CD4-positive, alpha-beta T cell treated with Interleukin-2 at 100 ng/mL for 4 hours (primary cell): ENCODE results near the gene CNGB1.
"Not testable (repeated sequence)": the region's sequence is repeated elsewhere in the genome, so short reads cannot be mapped to it uniquely, and the experiment has no call there.

Source experiments
- DNase-seq: peaks from one replicate; pipeline ENCODE4 v3.0.0-alpha.2; 2020; ENCODE audit warnings: low spot score

The CNGB1 gene

GRCh38 chr16:57884655-57885133, 86.2 kb downstream of the CNGB1 start:
- DNase-seq: no peak

- DNase-seq: no peak
Observed at GRCh38 chr16:57883953-57884654, 86.8 kb downstream of the CNGB1 start.

GRCh38 chr16:57883480-57883879, 87.4 kb downstream of the CNGB1 start:
- DNase-seq: no peak

- no peak for DNase-seq
Observed at GRCh38 chr16:57882792-57883191, 88.1 kb downstream of the CNGB1 start.

GRCh38 chr16:57882206-57882605, 88.7 kb downstream of the CNGB1 start:
- DNase-seq: no peak

GRCh38 chr16:57878586-57878985, 92.3 kb downstream of the CNGB1 start:
- DNase-seq: no peak

- no peak for DNase-seq
Observed at GRCh38 chr16:57876210-57876609, 94.7 kb downstream of the CNGB1 start.

GRCh38 chr16:57875347-57875746, 95.6 kb downstream of the CNGB1 start:
- no peak for DNase-seq

GRCh38 chr16:57873218-57873617, 97.7 kb downstream of the CNGB1 start:
- no peak for DNase-seq

GRCh38 chr16:57872764-57873163, 98.2 kb downstream of the CNGB1 start:
- DNase-seq: not testable (repeated sequence)

- DNase-seq: no peak
Observed at GRCh38 chr16:57871456-57871855, 99.5 kb downstream of the CNGB1 start.

- DNase-seq: no peak
Observed at GRCh38 chr16:57870753-57871454, 100.0 kb downstream of the CNGB1 start.

- DNase-seq: no peak
Observed at GRCh38 chr16:57868913-57869520, 101.9 kb downstream of the CNGB1 start.

GRCh38 chr16:57867000-57867561, 103.8 kb downstream of the CNGB1 start:
- DNase-seq: no peak

GRCh38 chr16:57866529-57866918, 104.4 kb downstream of the CNGB1 start:
- no peak for DNase-seq

- no peak for DNase-seq
Observed at GRCh38 chr16:57865746-57866528, 105.0 kb downstream of the CNGB1 start.

- no peak for DNase-seq
Observed at GRCh38 chr16:57863434-57864160, 107.3 kb downstream of the CNGB1 start.

GRCh38 chr16:57862698-57863433, 108.1 kb downstream of the CNGB1 start:
- no peak for DNase-seq

- DNase-seq: no peak
Observed at GRCh38 chr16:57859331-57859730, 111.6 kb downstream of the CNGB1 start.

- no peak for DNase-seq
Observed at GRCh38 chr16:57858635-57859034, 112.3 kb downstream of the CNGB1 start.

GRCh38 chr16:57857991-57858390, 112.9 kb downstream of the CNGB1 start:
- not testable (repeated sequence) for DNase-seq
